Pancreas (tissue), 10 donors: Measurements from ENCODE around the gene IQSEC2. TPM values are rescaled to one million over a fixed set of nuclear protein-coding genes. Genes with fewer than 3 reads are reported as not detected.

Source experiments
- ATAC-seq, 4 donors: fragments of 200-7000 bp; cut with Tn5 transposase; one replicate each; pipeline versions ENCODE4 v1.8.0 to v1.9.1; 2020; ENCODE audit warnings: mild to moderate bottlenecking in 4 of 4, moderate library complexity in 4 of 4
- DNase-seq, 6 donors: peaks; one replicate each; pipeline ENCODE4 v3.0.0-alpha.2; 2020
- FAIRE-seq: peaks from 2 replicates; lab custom pipeline; 2012; peaks lifted over from hg19 to GRCh38; lab: Jason Lieb, UNC
- H3K27ac ChIP-seq, 4 donors: fragments of 200-600 bp; sonication (generic); 1 replicate in 3 of 4; 2 replicates in 1 of 4; pipeline versions ENCODE4 v1.5.0 to v1.8.0; 2020
- H3K27me3 ChIP-seq, 4 donors: fragments of 200-600 bp; one replicate each; pipeline ENCODE4 v1.8.0; 2021
- H3K36me3 ChIP-seq, 3 donors: fragments of 200-600 bp; sonication (generic) in 1 of 3; one replicate each; pipeline versions ENCODE4 v1.5.0 to v1.8.0; 2020 to 2021
- H3K4me1 ChIP-seq, 3 donors: fragments of 200-600 bp; one replicate each; pipeline ENCODE4 v1.8.0; 2021
- H3K4me3 ChIP-seq, 4 donors: fragments of 200-600 bp; sonication (generic) in 2 of 4; one replicate each; pipeline versions ENCODE4 v1.5.0 to v1.8.0; 2020 to 2021
- H3K9me3 ChIP-seq, 4 donors: fragments of 200-600 bp; one replicate each; pipeline ENCODE4 v1.8.0; 2021
- CTCF ChIP-seq, 4 donors: fragments of 200-600 bp; sonication (generic) in 3 of 4; IDR thresholded peaks; one replicate each; pipeline versions ENCODE4 v1.5.0 to v1.8.0; 2021; ENCODE audit warnings: antibody characterized with exemption in 4 of 4
- WGBS, 2 donors: extraction: QIAGEN DNeasy Blood & Tissue Kit; methylation state at CpG; one replicate each; pipeline ENCODE4 v1.1.7; 2013; 5-methylcytosine and 5-hydroxymethylcytosine counted together
- intact Hi-C, 3 donors: fragments of 100-400 bp; cut with DNase I; formaldehyde crosslinking; loops; one replicate each; pipeline versions ENCODE4 v1.11.1 to v1.14.2; 2022
- polyA plus RNA-seq, 2 donors: library from polyadenylated mRNA; stranded (reverse); fragments of 200-250 nt; gene quantifications; one replicate each; pipeline ENCODE4 v1.2.3, GENCODE V29; 2013
- total RNA-seq, 6 donors: library from RNA; stranded (reverse); fragmentation: NEBNext Ultra II Directional in 4 of 6; extraction: Animal tissue kit (Norgen Biotek cat#: 25700) in 4 of 6; gene quantifications; one replicate each; pipeline versions ENCODE4 v1.2.1 to v1.2.4, GENCODE V29; 2021 to 2023
- donor health status: healthy with polysubstance abuse.
- donor health status: DM: no; HTN: no; CAD: no; lungs with moderate emphysema.
- donor health status: DM: no; HTN: no; CAD: no.
- donor health status: control.
- donor health status: control.
- donor health status: Bipolar disorder and iron deficiency.
- donor health status: DM: yes; HTN: yes; CAD: no.
- donor health status: DM: no; HTN: no; CAD: no.
- donor health status: DM: no; HTN: no; CAD: no.
- donor health status: DM: yes; HTN: yes; CAD: no.

IQSEC2 gene
- total and polyA plus RNA-seq, 8 donors: 7.5 to 13.2 (median 9.7) TPM

GRCh38 chrX:53287493-53288138 is 6.2 kb upstream of the IQSEC2 start:
- no peaks in the 10 kb centered on the region for H3K27me3 ChIP-seq
- 47 to 53% methylated on average over 10 to 11 of the region's 11 CpGs for WGBS, 2 donors
- no peaks in the 10 kb centered on the region for H3K36me3 ChIP-seq
- H3K4me3 ChIP-seq: no peak overlapping the region
- no peaks in the 10 kb centered on the region for H3K4me1 ChIP-seq
- DNase-seq (peak in 4 of 6 donors; percentile 14 to 38 (median 36)), ATAC-seq (peak; percentile 30 to 81 (median 69)), FAIRE-seq (no peak)
- TF ChIP-seq CTCF (IDR thresholded peaks at IDR 0.05): no peak
- no peaks in the 10 kb centered on the region for H3K9me3 ChIP-seq
- H3K27ac ChIP-seq: no peak overlapping the region
- intact Hi-C loops: no loop called here

GRCh38 chrX:53286171-53286570 is 4.8 kb upstream of the IQSEC2 start:
- no peak for TF ChIP-seq CTCF (IDR thresholded peaks at IDR 0.05)
- peaks cover 0 to 9% (median 0%) of the 10 kb centered on the region in 3 donors for H3K4me1 ChIP-seq
- H3K9me3 ChIP-seq: no peaks in the 10 kb centered on the region
- no peak for DNase-seq
- H3K36me3 ChIP-seq: no peaks in the 10 kb centered on the region
- H3K27ac ChIP-seq: no peak overlapping the region
- intact Hi-C loops: no loop called here
- H3K4me3 ChIP-seq: no peak overlapping the region
- ATAC-seq: no peak
- FAIRE-seq: no peak
- 70 to 72% methylated on average over 3 of the region's 3 CpGs for WGBS, 2 donors
- no peaks in the 10 kb centered on the region for H3K27me3 ChIP-seq

- no peak for FAIRE-seq
- intact Hi-C loops: no loop called here
- Histone ChIP-seq H3K27me3 (no peaks in the 10 kb centered on the region), H3K9me3 (no peaks in the 10 kb centered on the region), H3K4me3 (no peak overlapping the region), H3K27ac (no peak overlapping the region), H3K36me3 (no peaks in the 10 kb centered on the region), H3K4me1 (peaks cover 0 to 9% (median 0%) of the 10 kb centered on the region in 3 donors)
- TF ChIP-seq CTCF (IDR thresholded peaks at IDR 0.05): no peak
- DNase-seq: no peak
- 79 to 87% methylated on average over 3 of the region's 3 CpGs for WGBS, 2 donors
- ATAC-seq: no peak
Observed at GRCh38 chrX:53285591-53285990, 4.2 kb upstream of the IQSEC2 start.

- Histone ChIP-seq H3K36me3 (no peaks in the 10 kb centered on the region), H3K27me3 (no peaks in the 10 kb centered on the region), H3K9me3 (no peaks in the 10 kb centered on the region), H3K4me1 (peaks cover 0 to 9% (median 0%) of the 10 kb centered on the region in 3 donors), H3K27ac (no peak overlapping the region), H3K4me3 (no peak overlapping the region)
- ATAC-seq (peak; percentile 46 to 71 (median 70)), DNase-seq (peak; percentile 15 to 83 (median 64)), FAIRE-seq (no peak)
- intact Hi-C loops: no loop called here
- peak; percentile 76 to 90 (median 89) for TF ChIP-seq CTCF (IDR thresholded peaks at IDR 0.05)
- 34 to 38% methylated on average over 8 of the region's 8 CpGs for WGBS, 2 donors
Observed at GRCh38 chrX:53284684-53285447, 3.5 kb upstream of the IQSEC2 start.
